B cell (primary cell): ENCODE data around the gene C1orf116. TPM values are rescaled to one million over a fixed set of nuclear protein-coding genes. Genes with fewer than 3 reads are reported as not detected.
A peak's percentile ranks its signal among the peaks of the same experiment; 100 is the strongest.

ENCODE experiments used
- ATAC-seq: fragments of 200-7000 bp; cut with Tn5 transposase; one replicate; pipeline ENCODE4 v1.10.0; 2021; ENCODE audit warnings: low read depth, mild to moderate bottlenecking, moderate number of reproducible peaks, moderate library complexity
- CTCF ChIA-PET: fragments of 350-600 bp; sonication (Branson Sonifier 250); formaldehyde crosslinking; loops from one replicate; lab custom pipeline; 2021; ENCODE audit warnings: antibody characterized with exemption, inconsistent platforms; lab: Charles Lee
- POLR2A ChIA-PET: fragments of 350-600 bp; sonication (Branson Sonifier 250); formaldehyde crosslinking; loops from one replicate; lab custom pipeline; 2021; ENCODE audit warnings: antibody characterized with exemption; lab: Charles Lee
- DNase-seq: peaks from one replicate; pipeline ENCODE4 v3.0.0; 2013
- H2AFZ ChIP-seq: 2 replicates; pipeline ENCODE4 v1.6.1; 2012; ENCODE audit warnings: mild to moderate bottlenecking, low read depth, low read length; ENCODE audit not compliant: insufficient read depth, poor library complexity, severe bottlenecking
- H3K27ac ChIP-seq, 2 donors: 1 replicate in 1 of 2; 2 replicates in 1 of 2; pipeline ENCODE4 v1.5.1; 2012 to 2013; ENCODE audit warnings: low read length in 2 of 2, mild to moderate bottlenecking in 2 of 2, moderate library complexity in 1 of 2
- H3K27me3 ChIP-seq, 4 experiments: fragments of 200-600 bp in 1 of 4; sonication (generic) in 1 of 4; replicated peaks in 1 of 4; 1 replicate in 2 of 4; 2 replicates in 2 of 4; pipeline versions ENCODE4 v1.6.1 to v1.7.0; 2013 to 2016; ENCODE audit warnings: low read length in 3 of 4, mild to moderate bottlenecking in 2 of 4, mixed read lengths in 1 of 4, moderate library complexity in 1 of 4; ENCODE audit not compliant: insufficient read depth in 4 of 4, control insufficient read depth in 3 of 4; ENCODE audit errors: control extremely low read depth in 1 of 4
- H3K36me3 ChIP-seq, 2 experiments: replicated peaks in 1 of 2; 1 replicate in 1 of 2; 2 replicates in 1 of 2; pipeline versions ENCODE4 v1.6.1 to v1.7.1; 2013; ENCODE audit warnings: low read length in 1 of 2; ENCODE audit not compliant: insufficient read depth in 2 of 2, control insufficient read depth in 1 of 2; ENCODE audit errors: control extremely low read depth in 1 of 2, extremely low read depth in 1 of 2
- H3K4me1 ChIP-seq, 2 donors: fragments of 200-600 bp in 1 of 2; sonication (generic) in 1 of 2; 1 replicate in 1 of 2; 2 replicates in 1 of 2; pipeline versions ENCODE4 v1.5.1 to v1.6.1; 2013 to 2017; ENCODE audit warnings: low read length in 2 of 2; ENCODE audit not compliant: control insufficient read depth in 2 of 2, insufficient read depth in 2 of 2
- H3K4me2 ChIP-seq: replicated peaks from 2 replicates; pipeline ENCODE3; 2012; ENCODE audit warnings: mild to moderate bottlenecking, low read depth, low read length; ENCODE audit not compliant: poor library complexity, severe bottlenecking
- H3K4me3 ChIP-seq, 5 experiments: fragments of 200-600 bp in 1 of 5; sonication (generic) in 1 of 5; 1 replicate in 3 of 5; 2 replicates in 2 of 5; pipeline versions ENCODE4 v1.5.1 to v1.7.0; 2011 to 2016; ENCODE audit warnings: low read length in 4 of 5, mild to moderate bottlenecking in 4 of 5, low read depth in 2 of 5, control low read depth in 1 of 5, moderate library complexity in 1 of 5; ENCODE audit not compliant: insufficient read depth in 1 of 5; ENCODE audit errors: control extremely low read depth in 1 of 5, extremely low read depth in 1 of 5
- H3K79me2 ChIP-seq: fragments of 200-600 bp; sonication (generic); one replicate; pipeline ENCODE4 v1.6.0; 2016; ENCODE audit warnings: low read length; ENCODE audit not compliant: control insufficient read depth, insufficient read depth
- H3K9ac ChIP-seq: fragments of 200-600 bp; sonication (generic); 2 replicates; pipeline ENCODE4 v1.6.1; 2017; ENCODE audit warnings: mild to moderate bottlenecking, low read length, moderate library complexity
- H3K9me3 ChIP-seq, 3 donors: one replicate each; pipeline versions ENCODE4 v1.6.1 to v1.7.1; 2013; ENCODE audit warnings: low read length in 2 of 3; ENCODE audit not compliant: control insufficient read depth in 2 of 3, insufficient read depth in 1 of 3; ENCODE audit errors: control extremely low read depth in 1 of 3
- H4K20me1 ChIP-seq: 2 replicates; pipeline ENCODE4 v1.6.0; 2012; ENCODE audit warnings: mild to moderate bottlenecking, low read length; ENCODE audit not compliant: insufficient read depth, control insufficient read depth, poor library complexity, severe bottlenecking
- H3K27ac Mint-ChIP-seq: one replicate; pipeline ENCODE4 v1.8.0; 2021; ENCODE audit warnings: mixed read lengths
- H3K27me3 Mint-ChIP-seq: one replicate; pipeline ENCODE4 v1.8.0; 2021; ENCODE audit warnings: mixed read lengths
- H3K4me1 Mint-ChIP-seq: one replicate; pipeline ENCODE4 v1.8.0; 2021; ENCODE audit warnings: mixed read lengths
- H3K4me3 Mint-ChIP-seq: one replicate; pipeline ENCODE4 v1.8.0; 2021; ENCODE audit warnings: mixed read lengths
- H3K9me3 Mint-ChIP-seq: one replicate; pipeline ENCODE4 v1.8.0; 2022; ENCODE audit warnings: mixed read lengths; ENCODE audit not compliant: insufficient read depth
- EZH2 ChIP-seq: IDR thresholded peaks from 2 replicates; pipeline ENCODE4 v1.6.1; 2012; ENCODE audit warnings: borderline replicate concordance, low read depth, mild to moderate bottlenecking, moderate library complexity, low read length; ENCODE audit not compliant: insufficient read depth, poor library complexity, severe bottlenecking
- WGBS: methylation state at CpG from one replicate; pipeline ENCODE4 v1.1.5; 2013; ENCODE audit warnings: missing lambda C conversion rate; ENCODE audit not compliant: insufficient coverage; 5-methylcytosine and 5-hydroxymethylcytosine counted together
- intact Hi-C: fragments of 100-400 bp; cut with micrococcal nuclease; formaldehyde crosslinking; loops from one replicate; pipeline ENCODE4 v1.10.0; 2022
- polyA plus RNA-seq: library from polyadenylated mRNA; depleted of rRNA; stranded (reverse); fragments of >200 nt; gene quantifications from 2 replicates; pipeline ENCODE4 v1.2.3, GENCODE V29; 2012
- total RNA-seq, 2 donors: library from RNA; stranded (reverse); fragments of 120-200 nt in 1 of 2; gene quantifications; 1 replicate in 1 of 2; 2 replicates in 1 of 2; pipeline versions ENCODE4 v1.2.3 to v1.2.4, GENCODE V29; 2013 to 2022
- TF ChIP-seq, protein P1 (sequence below): fragments of 200-600 bp; IDR thresholded peaks from one replicate; pipeline ENCODE4 v1.8.0; 2022; ENCODE audit warnings: antibody characterized with exemption, mild to moderate bottlenecking

C1orf116 gene
- total and polyA plus RNA-seq, 2 donors (not counting 1 experiment from before 2014, with no cell fraction given), result 0.09 TPM; not detected in 1

DNA sequence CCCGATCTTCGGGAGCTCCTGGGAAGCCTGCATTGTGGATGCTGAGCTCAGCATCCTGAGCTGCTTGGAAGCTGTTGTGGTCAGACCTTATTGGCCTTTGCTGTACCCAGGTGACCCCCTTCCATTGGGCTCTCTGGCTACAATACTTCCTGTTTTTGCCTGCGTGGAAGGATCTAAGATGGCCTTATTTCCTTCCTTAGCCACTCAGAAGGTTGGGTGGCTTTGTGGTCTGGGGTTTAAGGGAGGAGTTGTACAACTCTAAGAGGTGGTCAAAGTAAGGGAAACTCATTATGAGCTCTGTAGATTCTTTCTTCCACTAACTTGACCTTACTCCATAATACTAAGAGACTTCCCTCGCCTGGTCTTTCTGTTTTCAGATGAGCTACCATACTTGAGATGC lies 38.3 kb upstream of the C1orf116 start:
- H3K4me3 ChIP-seq, result no peak overlapping the region

GRCh38 chr1:207069858-207070506 lies 37.4 kb upstream of the C1orf116 start:
- peaks cover 22% of the 10 kb centered on the region for H3K4me1 Mint-ChIP-seq
- 78% methylated on average over 5 of the region's 5 CpGs for WGBS
- H4K20me1 ChIP-seq, result no peaks in the 10 kb centered on the region
- no peak overlapping the region for H3K4me3 ChIP-seq
- H3K4me3 Mint-ChIP-seq, result no peak overlapping the region
- H3K36me3 ChIP-seq, result peaks cover 8 to 43% of the 10 kb centered on the region in 2 experiments
- ATAC-seq (no peak), DNase-seq (peak; percentile 29)
- POLR2A ChIA-PET, result no interaction called here
- intact Hi-C loops, result no loop called here
- H3K4me1 ChIP-seq, result peaks cover 20 to 23% of the 10 kb centered on the region in 2 donors
- peak overlapping the region; percentile 39 for H3K27ac Mint-ChIP-seq
- no peaks in the 10 kb centered on the region for H3K79me2 ChIP-seq
- no peak for TF ChIP-seq EZH2
- TF ChIP-seq, protein P1, sequence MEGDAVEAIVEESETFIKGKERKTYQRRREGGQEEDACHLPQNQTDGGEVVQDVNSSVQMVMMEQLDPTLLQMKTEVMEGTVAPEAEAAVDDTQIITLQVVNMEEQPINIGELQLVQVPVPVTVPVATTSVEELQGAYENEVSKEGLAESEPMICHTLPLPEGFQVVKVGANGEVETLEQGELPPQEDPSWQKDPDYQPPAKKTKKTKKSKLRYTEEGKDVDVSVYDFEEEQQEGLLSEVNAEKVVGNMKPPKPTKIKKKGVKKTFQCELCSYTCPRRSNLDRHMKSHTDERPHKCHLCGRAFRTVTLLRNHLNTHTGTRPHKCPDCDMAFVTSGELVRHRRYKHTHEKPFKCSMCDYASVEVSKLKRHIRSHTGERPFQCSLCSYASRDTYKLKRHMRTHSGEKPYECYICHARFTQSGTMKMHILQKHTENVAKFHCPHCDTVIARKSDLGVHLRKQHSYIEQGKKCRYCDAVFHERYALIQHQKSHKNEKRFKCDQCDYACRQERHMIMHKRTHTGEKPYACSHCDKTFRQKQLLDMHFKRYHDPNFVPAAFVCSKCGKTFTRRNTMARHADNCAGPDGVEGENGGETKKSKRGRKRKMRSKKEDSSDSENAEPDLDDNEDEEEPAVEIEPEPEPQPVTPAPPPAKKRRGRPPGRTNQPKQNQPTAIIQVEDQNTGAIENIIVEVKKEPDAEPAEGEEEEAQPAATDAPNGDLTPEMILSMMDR, result no peak
- H3K9me3 ChIP-seq, result peaks cover 0 to 7% (median 0%) of the 10 kb centered on the region in 3 donors
- CTCF ChIA-PET, result interaction anchor here (1.0 to 4.7 kb wide), 8 partner anchors 9 to 432 kb away, joined by 3 to 23 read pairs (median 8); partner anchors contain the start of gene CR1
- peak overlapping the region in 1 of 2 donors; percentile 37 for H3K27ac ChIP-seq
- no peaks in the 10 kb centered on the region for H3K27me3 ChIP-seq
- H3K9ac ChIP-seq, result no peak overlapping the region
- no peak overlapping the region for H2AFZ ChIP-seq
- H3K27me3 Mint-ChIP-seq, result no peaks in the 10 kb centered on the region
- H3K9me3 Mint-ChIP-seq, result no peaks in the 10 kb centered on the region
- H3K4me2 ChIP-seq, result peak overlapping the region; percentile 27

More for the DNA sequence above, 38.3 kb upstream of the C1orf116 start:
- Histone ChIP-seq H2AFZ (no peak overlapping the region), H3K27ac (no peak overlapping the region), H3K9me3 (peaks cover 0 to 7% (median 0%) of the 10 kb centered on the region in 3 donors), H3K36me3 (peaks cover 5 to 43% of the 10 kb centered on the region in 2 experiments), H4K20me1 (no peaks in the 10 kb centered on the region), H3K79me2 (no peaks in the 10 kb centered on the region), H3K4me1 (peaks cover 20 to 23% of the 10 kb centered on the region in 2 donors), H3K9ac (no peak overlapping the region), H3K27me3 (no peaks in the 10 kb centered on the region), H3K4me2 (peak overlapping the region; percentile 27)
- peak overlapping the region; percentile 64 for H3K27ac Mint-ChIP-seq
- ChIA-PET CTCF (interaction anchor here (0.9 to 4.7 kb wide), 8 partner anchors 10 to 432 kb away, joined by 3 to 23 read pairs (median 7); partner anchors contain the start of gene PFKFB2), POLR2A (no interaction called here)
- peaks cover 22% of the 10 kb centered on the region for H3K4me1 Mint-ChIP-seq
- intact Hi-C loops, result no loop called here
- ATAC-seq (peak; percentile 24), DNase-seq (peak; percentile 22)
- TF ChIP-seq, protein P1, result no peak
- no peak for TF ChIP-seq EZH2
- 80% methylated on average over 2 of the region's 4 CpGs for WGBS
- H3K27me3 Mint-ChIP-seq, result no peaks in the 10 kb centered on the region
- H3K4me3 Mint-ChIP-seq, result no peak overlapping the region
- H3K9me3 Mint-ChIP-seq, result no peaks in the 10 kb centered on the region
